ENCODE measurements around the gene CENPX.

The CENPX gene

GRCh38 chr17:81999587-81999975 lies 23.1 kb downstream of the CENPX start:
- POLR2A ChIA-PET (ENCODE audit: low non-redundant PET), result no interaction called here
- CTCF ChIA-PET, result no interaction called here
- TF ChIP-seq CTCF (conservative IDR thresholded peaks at IDR 0.05; ENCODE audit: low read depth), result no peak
- H3K27ac ChIP-seq, result peak overlapping the region; percentile 9; the same call in 1 of the 2 replicates
- DNase-seq (ENCODE audit: low spot score), result no peak

- DNase-seq (ENCODE audit: low spot score), result no peak
- no peak for TF ChIP-seq CTCF (conservative IDR thresholded peaks at IDR 0.05; ENCODE audit: low read depth)
- ChIA-PET CTCF (no interaction called here), POLR2A (ENCODE audit: low non-redundant PET) (no interaction called here)
- peak overlapping the region; percentile 18 for H3K27ac ChIP-seq
These were observed 23.8 kb downstream of the CENPX start for GRCh38 chr17:81998691-81999438.

- no peak for DNase-seq (ENCODE audit: low spot score)
- no peak for TF ChIP-seq CTCF (conservative IDR thresholded peaks at IDR 0.05; ENCODE audit: low read depth)
- H3K27ac ChIP-seq, result peak overlapping the region; percentile 1; the same call in 1 of the 2 replicates
- ChIA-PET CTCF (interaction anchor here (1.4 kb wide), 1 partner anchor 39 kb away, joined by 4 read pairs; no protein-coding TSS in a partner anchor), POLR2A (ENCODE audit: low non-redundant PET) (no interaction called here)
These were observed 24.5 kb downstream of the CENPX start for GRCh38 chr17:81998212-81998611.

GRCh38 chr17:81996757-81997441 lies 25.8 kb downstream of the CENPX start:
- H3K27ac ChIP-seq, result peak overlapping the region; percentile 100
- POLR2A ChIA-PET (ENCODE audit: low non-redundant PET), result interaction anchor here (0.6 to 0.7 kb wide), 2 partner anchors 18 to 162 kb away, joined by 3 to 4 read pairs; partner anchors contain the start of gene PPP1R27
- CTCF ChIA-PET, result interaction anchor here (0.7 to 1.4 kb wide), 3 partner anchors 18 to 37 kb away, joined by 3 to 4 read pairs (median 4); no protein-coding TSS in a partner anchor
- no peak for TF ChIP-seq CTCF (conservative IDR thresholded peaks at IDR 0.05; ENCODE audit: low read depth)
- no peak for DNase-seq (ENCODE audit: low spot score)

GRCh38 chr17:81996232-81996756 lies 26.4 kb downstream of the CENPX start:
- no peak for TF ChIP-seq CTCF (conservative IDR thresholded peaks at IDR 0.05; ENCODE audit: low read depth)
- ChIA-PET CTCF (interaction anchor here (1.4 kb wide), 1 partner anchor 18 kb away, joined by 4 read pairs; no protein-coding TSS in a partner anchor), POLR2A (ENCODE audit: low non-redundant PET) (no interaction called here)
- DNase-seq (ENCODE audit: low spot score), result no peak
- H3K27ac ChIP-seq, result peak overlapping the region; percentile 100

- ChIA-PET POLR2A (ENCODE audit: low non-redundant PET) (no interaction called here), CTCF (interaction anchor here (0.7 kb wide), 2 partner anchors 81 to 424 kb away, joined by 5 read pairs; no protein-coding TSS in a partner anchor)
- no peak for DNase-seq (ENCODE audit: low spot score)
- TF ChIP-seq CTCF (conservative IDR thresholded peaks at IDR 0.05; ENCODE audit: low read depth), result no peak
- H3K27ac ChIP-seq, result peak overlapping the region; percentile 100; the same call in 1 of the 2 replicates
These were observed 27.0 kb downstream of the CENPX start for GRCh38 chr17:81995463-81996231.

Measured in RWPE1 (cell line).